HG03135 (cell line): Measurements from ENCODE around the gene ENPEP.

Source experiments
- ATAC-seq: cut with Tn5 transposase; IDR thresholded peaks from one replicate; pipeline ENCODE4 v1.9.1; 2021; ENCODE audit warnings: mild to moderate bottlenecking, moderate library complexity; ENCODE audit not compliant: unreplicated experiment

The ENPEP gene

DNA sequence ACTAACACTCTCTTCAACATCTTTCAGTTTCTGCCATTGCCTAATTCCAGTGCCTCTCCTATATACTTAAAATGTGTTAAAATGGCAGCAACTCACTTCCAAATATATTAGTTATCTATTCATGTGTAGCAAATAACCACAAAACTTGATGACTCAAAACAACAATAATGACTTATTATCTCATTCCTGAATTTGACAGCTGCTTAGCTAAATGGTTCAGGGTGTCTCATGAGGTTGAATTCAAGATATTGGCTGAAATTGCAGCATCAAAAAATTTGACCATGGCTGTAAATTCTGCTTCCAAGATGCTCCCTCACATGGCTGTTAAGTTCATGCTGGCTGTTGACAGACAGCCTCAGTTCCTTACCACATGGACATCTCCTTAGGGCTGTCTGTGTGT lies 121.6 kb downstream of the ENPEP start:
- no peak for ATAC-seq

DNA sequence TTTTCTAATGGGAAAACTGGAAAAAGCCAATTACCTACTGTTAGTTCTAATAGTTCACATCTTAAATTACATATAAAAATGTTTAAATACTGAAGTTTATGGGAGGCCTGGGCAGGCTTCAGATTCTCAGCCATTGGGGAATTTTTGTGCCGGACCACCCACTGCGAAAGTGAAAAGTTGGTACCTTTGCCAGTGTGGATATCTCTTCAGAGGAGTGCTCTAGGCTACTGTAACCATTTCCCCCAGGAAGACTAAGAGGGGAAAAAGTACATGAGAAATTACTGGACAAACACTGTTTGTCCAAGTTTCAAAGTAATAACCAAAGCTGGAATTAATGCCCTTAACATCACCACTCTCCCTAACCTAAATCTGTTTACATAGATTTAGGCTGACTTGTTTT lies 126.1 kb downstream of the ENPEP start:
- ATAC-seq = no peak

DNA sequence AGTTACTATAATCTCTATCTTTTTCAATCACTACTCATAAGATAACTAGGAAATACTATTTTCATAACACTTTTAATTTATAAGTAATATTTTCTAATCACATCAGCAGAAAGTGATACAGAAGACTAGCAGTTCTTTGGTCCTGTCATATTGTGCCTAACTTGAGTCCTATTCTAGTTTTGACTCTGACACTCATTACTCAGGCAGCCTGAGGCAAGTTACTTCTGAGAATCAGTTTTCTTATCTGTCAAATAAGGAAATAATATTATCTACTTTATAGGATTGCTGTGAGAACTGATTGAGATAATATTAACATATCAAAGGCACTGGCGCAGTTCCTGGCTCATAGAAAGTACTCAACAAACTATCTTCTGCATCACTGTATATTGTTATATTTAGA lies 129.1 kb downstream of the ENPEP start:
- ATAC-seq = no peak

DNA sequence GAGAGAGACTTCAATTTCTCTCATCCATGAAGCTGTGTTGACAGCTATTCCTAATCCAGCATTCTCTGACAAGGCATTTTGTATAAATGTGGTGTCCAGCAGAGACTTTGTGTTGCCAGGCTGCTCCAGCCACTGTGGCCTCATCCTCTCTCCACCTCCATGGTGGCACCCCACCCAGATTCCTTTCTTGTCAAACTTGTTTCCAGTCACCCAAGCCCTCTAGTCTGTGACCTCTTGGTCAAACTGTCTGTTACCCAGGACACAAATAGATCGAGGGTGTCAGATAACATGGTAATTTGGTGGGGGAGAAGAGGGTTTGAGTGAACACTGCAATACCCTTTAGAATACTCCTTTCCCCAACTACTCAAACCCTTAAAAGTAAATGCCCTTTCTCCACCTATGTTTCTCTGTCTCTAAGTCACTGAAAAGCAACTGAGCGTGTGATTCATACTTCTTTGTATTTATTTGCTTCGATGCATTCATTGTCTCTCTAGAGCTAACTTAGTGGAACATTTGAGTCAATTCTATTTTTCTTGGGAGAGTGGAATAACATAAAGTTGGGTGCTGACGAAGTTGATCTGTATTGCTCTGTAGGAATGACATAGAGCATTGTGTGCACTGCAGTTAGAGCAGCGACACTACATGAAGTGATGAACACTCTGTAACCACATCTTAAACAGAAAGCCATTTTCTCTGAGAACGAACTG lies 133.2 kb downstream of the ENPEP start:
- ATAC-seq = no peak

DNA sequence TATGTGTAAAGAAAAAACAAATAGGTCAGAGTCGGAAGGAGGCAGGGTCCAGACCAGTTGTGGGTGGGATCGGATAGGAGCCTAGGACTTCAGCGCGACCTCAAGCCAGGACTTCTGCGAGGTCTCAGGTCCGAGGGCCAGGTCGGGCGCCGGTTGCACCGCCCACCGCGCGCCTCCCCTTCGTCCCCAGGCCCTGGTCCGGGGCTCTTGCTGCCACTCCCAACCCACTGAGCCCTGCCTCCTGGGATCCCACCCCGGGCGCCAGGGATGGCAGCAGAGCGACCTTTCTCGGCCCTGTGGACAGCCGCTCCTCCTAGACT lies 134.6 kb downstream of the ENPEP start:
- ATAC-seq = peak; percentile 9

DNA sequence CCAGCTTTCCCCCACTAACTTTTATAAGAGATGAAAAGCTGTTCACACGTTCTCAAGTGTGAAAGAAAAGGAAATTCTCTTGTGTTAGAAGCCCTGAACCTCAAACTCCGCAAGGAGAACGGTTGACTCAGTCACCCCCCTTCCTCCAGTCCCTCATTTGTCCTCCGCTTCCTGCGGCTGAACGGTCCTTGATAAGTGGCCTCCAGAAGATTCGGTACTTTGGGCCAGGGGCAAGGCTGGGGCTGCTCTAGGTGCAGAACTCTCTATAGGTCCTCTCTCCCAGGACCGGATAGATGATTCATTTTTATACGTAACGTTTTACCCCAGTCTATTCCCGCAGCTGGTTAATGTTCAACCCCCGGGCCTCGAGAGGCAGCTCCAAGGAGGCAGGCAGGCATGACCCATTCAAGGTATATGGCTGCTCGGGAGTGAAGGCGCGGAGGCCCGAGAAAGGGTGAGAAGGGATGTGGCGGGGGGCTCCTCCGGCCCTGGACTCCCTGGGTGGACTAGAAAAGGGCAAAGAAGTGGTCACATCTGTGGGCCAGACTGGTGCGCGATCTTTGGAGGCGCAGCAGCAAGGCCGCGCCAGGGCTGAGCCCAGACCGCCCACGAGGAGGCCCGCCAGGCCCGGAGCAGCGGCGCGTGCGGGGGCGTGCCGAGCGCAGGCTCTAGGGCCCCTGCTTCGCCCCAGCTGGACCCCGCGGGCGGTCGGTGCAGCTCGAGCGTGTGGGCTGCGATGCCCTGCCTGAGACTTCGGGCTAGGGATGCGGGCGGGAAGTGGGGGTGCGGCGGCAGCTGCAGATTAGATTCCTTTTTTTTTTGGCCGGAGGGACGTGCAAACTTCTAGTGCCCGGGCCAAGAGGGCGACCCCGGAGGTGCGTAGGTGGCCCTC lies 135.2 kb downstream of the ENPEP start:
- ATAC-seq = peak; percentile 83

DNA sequence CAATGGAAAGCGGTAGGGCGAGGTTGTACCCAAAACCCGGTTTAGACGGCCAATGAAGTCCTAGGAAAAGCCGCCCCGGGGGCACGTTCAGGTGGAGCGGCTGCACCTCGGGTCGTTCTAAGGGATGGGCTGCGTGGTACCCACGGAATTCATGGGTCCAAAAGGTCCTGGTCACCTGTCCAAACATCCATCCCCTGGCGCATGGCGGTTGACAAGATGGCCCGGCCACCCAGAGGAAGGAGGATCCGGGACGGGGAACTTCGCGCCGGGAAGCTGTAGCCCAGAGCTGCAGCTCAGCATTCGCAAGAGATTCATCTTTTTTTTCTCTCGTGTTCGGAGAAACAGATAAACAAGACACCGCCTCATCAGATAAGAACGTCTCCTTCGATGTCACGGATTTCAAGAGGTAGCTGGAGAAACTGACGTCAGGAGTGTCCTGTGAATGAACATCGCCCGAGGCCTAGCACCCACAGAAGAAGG lies 136.1 kb downstream of the ENPEP start:
- no peak for ATAC-seq

DNA sequence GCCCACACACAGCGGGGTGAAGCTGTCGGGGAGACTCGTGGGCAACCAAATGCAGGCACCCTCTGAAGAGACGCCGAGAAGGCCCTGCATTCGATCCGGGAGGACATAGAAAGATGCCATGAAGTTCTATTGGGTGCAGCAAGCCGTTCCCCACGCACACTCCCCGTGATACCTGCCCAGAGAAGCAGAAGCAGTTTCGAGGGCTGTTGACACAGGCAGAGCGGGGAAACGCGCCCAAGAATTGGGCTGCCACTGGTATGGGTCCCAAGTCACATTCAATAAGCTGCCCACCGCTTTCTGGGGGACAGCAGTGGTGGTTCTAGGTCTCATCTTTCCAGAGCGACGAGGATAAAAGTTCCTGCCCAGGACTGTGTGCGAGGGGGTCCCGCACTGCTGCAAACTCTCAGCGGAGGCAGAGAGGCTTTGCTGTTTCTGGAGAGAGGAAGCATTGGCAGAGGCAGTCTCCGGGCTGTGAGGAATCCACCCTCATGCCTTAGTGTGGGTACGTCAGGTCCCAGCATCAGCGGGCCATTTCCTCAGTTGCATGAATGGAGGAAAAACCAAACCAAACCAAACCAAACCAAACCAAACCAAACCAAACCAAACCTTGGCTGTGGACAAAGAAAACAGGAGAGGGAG lies 136.8 kb downstream of the ENPEP start:
- ATAC-seq = no peak

DNA sequence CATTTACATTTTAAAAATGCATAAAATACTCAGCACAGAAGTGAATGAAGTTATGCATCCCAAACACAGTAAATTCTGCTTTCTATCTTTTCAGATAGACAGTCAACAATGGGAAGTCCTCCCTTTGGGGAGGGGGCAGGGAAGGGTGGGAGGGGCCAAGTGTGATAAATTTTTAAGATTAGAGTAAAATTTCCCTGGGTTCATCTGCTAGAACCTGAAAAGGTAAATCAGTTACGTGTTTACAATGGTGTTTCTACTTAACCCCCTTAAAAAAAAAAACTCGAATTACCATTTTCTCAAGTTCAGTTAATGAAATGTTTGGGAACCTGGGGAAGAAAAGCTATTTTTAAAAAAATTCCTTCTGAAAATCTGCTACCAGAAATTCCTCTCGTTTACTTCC lies 137.8 kb downstream of the ENPEP start:
- ATAC-seq = no peak

DNA sequence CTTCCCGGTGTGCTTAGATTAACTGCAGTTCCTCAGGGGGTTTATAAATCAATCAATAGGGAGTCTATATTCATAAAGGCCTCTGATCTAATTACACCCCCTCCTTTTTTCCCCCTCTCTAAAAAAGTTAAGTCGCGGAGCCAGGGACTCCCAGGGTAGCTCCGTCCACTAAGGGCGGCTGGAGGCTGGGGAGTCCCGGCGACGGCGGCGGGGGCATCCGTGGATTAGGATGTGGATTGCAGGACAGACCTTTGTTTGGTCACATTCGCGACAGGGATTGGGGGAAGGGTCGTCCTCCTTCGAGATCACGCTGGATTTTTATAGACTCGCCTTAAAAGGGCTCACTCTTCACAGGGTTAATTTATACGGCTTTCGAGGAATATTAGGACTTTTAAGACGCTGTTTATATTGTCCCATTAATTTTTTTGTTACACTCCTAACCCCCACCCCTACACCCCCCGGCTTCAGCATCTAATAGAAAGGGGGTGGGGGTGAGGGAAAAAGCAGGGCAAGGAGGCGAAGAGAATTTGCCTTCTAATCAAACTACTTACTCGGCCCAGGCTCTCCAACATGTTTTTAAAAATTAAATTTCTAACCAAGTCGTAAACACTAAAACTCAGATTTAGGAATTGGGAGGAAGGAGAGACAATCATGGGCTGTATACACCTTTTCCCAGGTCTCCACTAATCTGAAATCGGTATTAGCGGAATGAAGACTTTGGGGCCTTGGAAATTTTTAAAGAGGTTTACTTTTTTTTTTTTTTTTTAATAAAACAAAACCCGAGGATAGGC lies 138.4 kb downstream of the ENPEP start:
- ATAC-seq = no peak
